Peyer's patch (tissue), 4 donors: Measurements from ENCODE around the gene SYCP2. TPM values are rescaled to one million over a fixed set of nuclear protein-coding genes. Genes with fewer than 3 reads are reported as not detected.

Experiments
- DNase-seq, 3 donors: peaks; one replicate each; pipeline ENCODE4 v3.0.0-alpha.2; 2017 to 2019
- H3K27ac ChIP-seq, 4 donors: fragments of 200-600 bp; sonication (generic); one replicate each; pipeline ENCODE4 v1.5.1; 2016 to 2019
- H3K27me3 ChIP-seq, 2 donors: fragments of 200-600 bp; sonication (generic); one replicate each; pipeline ENCODE4 v1.5.1; 2019
- H3K36me3 ChIP-seq, 3 donors: fragments of 200-600 bp; sonication (generic); one replicate each; pipeline ENCODE4 v1.5.1; 2016 to 2019
- H3K4me1 ChIP-seq, 4 donors: fragments of 200-600 bp; sonication (generic); one replicate each; pipeline ENCODE4 v1.5.1; 2016 to 2019
- H3K4me3 ChIP-seq, 4 donors: fragments of 200-600 bp; sonication (generic); 1 replicate in 3 of 4; 2 replicates in 1 of 4; pipeline ENCODE4 v1.5.1; 2016 to 2019; ENCODE audit warnings: mild to moderate bottlenecking in 1 of 4
- H3K9me3 ChIP-seq, 4 donors: fragments of 200-600 bp; sonication (generic); one replicate each; pipeline ENCODE4 v1.5.1; 2016 to 2019; ENCODE audit warnings: mild to moderate bottlenecking in 1 of 4
- CTCF ChIP-seq, 6 experiments: fragments of 450-650 bp in 4 of 6; fragments of 200-600 bp in 2 of 6; sonication (generic) in 1 of 6; IDR thresholded peaks; one replicate each; pipeline ENCODE4 v1.5.1; 2017 to 2019; ENCODE audit warnings: antibody characterized with exemption in 6 of 6, mild to moderate bottlenecking in 3 of 6, moderate library complexity in 1 of 6
- POLR2A ChIP-seq, 2 donors: fragments of 450-650 bp; IDR thresholded peaks; one replicate each; pipeline ENCODE4 v1.5.1; 2017; ENCODE audit warnings: antibody characterized with exemption in 2 of 2, mild to moderate bottlenecking in 2 of 2, moderate library complexity in 2 of 2
- total RNA-seq, 4 donors: library from RNA; depleted of rRNA; stranded (reverse); fragments of >200 nt; gene quantifications; one replicate each; pipeline ENCODE4 v1.1.0, GENCODE V29; 2016

Gene SYCP2
- total RNA-seq, 4 donors from 2014 or later: 2.0 to 35.5 (median 2.7) TPM

DNA sequence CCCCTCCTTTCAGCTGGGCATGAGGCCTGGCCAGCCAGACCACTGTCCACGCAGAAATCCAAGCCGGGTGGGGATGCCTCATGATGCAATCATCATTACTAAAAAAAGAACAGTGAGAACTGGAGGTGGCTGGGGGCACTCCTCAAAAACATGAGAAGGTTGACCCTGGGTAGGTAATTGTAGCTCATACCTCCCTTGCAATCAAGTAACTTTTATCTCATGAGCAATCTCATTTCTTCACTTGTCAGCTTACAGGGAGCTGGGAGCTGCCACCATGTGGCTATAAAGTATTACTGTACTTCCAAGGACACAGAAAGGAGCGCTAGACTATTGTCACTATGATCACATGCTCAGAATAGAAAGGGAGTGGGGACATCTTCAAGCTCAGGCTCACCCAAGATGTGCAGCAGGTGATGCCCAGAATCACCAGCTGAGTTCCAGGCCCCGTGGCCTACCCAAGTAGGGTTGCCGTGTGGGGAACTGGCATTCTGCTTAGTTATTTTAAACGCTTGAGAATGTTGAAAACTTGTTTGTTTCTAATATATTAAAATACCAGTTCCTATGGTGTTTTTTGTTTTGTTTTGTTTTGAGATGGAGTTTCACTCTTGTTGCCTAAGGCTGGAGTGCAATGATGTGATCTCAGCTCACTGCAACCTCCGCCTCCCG, 21.8 kb upstream of the SYCP2 start:
- H3K9me3 ChIP-seq: no peaks in the 10 kb centered on the region
- TF ChIP-seq CTCF (IDR thresholded peaks at IDR 0.05): peak in 4 of 6 experiments; percentile 22 to 64 (median 57)
- no peak for TF ChIP-seq POLR2A (IDR thresholded peaks at IDR 0.05)
- H3K36me3 ChIP-seq: peaks cover 0 to under 1% (median 0%) of the 10 kb centered on the region in 3 donors
- H3K4me3 ChIP-seq: no peak overlapping the region
- H3K27ac ChIP-seq: no peak overlapping the region
- no peak for DNase-seq
- H3K27me3 ChIP-seq: no peaks in the 10 kb centered on the region
- H3K4me1 ChIP-seq: no peaks in the 10 kb centered on the region

- DNase-seq: no peak
- Histone ChIP-seq H3K27me3 (no peaks in the 10 kb centered on the region), H3K9me3 (no peaks in the 10 kb centered on the region), H3K36me3 (peaks cover 0 to 6% (median 0%) of the 10 kb centered on the region in 3 donors), H3K4me1 (no peaks in the 10 kb centered on the region), H3K4me3 (no peak overlapping the region), H3K27ac (no peak overlapping the region)
- TF ChIP-seq CTCF (IDR thresholded peaks at IDR 0.05) (no peak), POLR2A (IDR thresholded peaks at IDR 0.05) (no peak)
These were observed 21.3 kb upstream of the SYCP2 start for GRCh38 chr20:59954718-59955117.

GRCh38 chr20:59949911-59950310, 16.5 kb upstream of the SYCP2 start:
- H3K4me1 ChIP-seq: peaks cover 0 to 9% (median 2%) of the 10 kb centered on the region in 4 donors
- H3K4me3 ChIP-seq: no peak overlapping the region
- DNase-seq: no peak

GRCh38 chr20:59948828-59949720, 15.6 kb upstream of the SYCP2 start:
- TF ChIP-seq CTCF (IDR thresholded peaks at IDR 0.05) (peak; percentile 49 to 60 (median 57)), POLR2A (IDR thresholded peaks at IDR 0.05) (no peak)
- no peak overlapping the region for H3K4me3 ChIP-seq
- no peak for DNase-seq
- H3K27ac ChIP-seq: peak overlapping the region in 2 of 4 donors; percentile 10 to 42
- no peaks in the 10 kb centered on the region for H3K9me3 ChIP-seq
- peaks cover 0 to 22% (median 0%) of the 10 kb centered on the region in 3 donors for H3K36me3 ChIP-seq
- no peaks in the 10 kb centered on the region for H3K27me3 ChIP-seq
- peaks cover 0 to 9% (median 2%) of the 10 kb centered on the region in 4 donors for H3K4me1 ChIP-seq

More at GRCh38 chr20:59949911-59950310, 16.5 kb upstream of the SYCP2 start:
- Histone ChIP-seq H3K27ac (no peak overlapping the region), H3K27me3 (no peaks in the 10 kb centered on the region), H3K36me3 (peaks cover 0 to 13% (median 0%) of the 10 kb centered on the region in 3 donors), H3K9me3 (no peaks in the 10 kb centered on the region)
- no peak for TF ChIP-seq POLR2A (IDR thresholded peaks at IDR 0.05)
- TF ChIP-seq CTCF (IDR thresholded peaks at IDR 0.05): no peak

DNA sequence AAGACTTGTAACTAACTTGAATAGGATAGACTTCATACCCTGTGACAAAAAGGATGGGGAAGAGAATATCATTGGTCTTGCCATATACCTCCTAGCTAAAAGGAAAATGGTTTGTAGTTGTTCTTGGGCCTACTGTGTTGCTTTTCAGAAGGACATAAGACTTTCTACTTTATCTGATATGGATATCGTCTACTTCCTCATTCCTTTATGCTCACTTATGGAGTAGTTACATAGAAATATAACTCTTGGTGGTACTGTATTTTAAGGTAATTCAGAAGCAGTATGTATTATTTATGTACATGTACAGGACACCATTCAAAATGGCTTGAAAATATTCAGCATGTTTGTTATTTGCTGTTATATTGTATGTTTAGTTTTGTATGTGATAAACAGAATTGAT, 14.8 kb upstream of the SYCP2 start:
- H3K9me3 ChIP-seq: no peaks in the 10 kb centered on the region
- no peak for DNase-seq
- H3K4me1 ChIP-seq: peaks cover 0 to 9% (median 2%) of the 10 kb centered on the region in 4 donors
- no peak overlapping the region for H3K27ac ChIP-seq
- no peak overlapping the region for H3K4me3 ChIP-seq
- no peaks in the 10 kb centered on the region for H3K27me3 ChIP-seq
- peaks cover 0 to 30% (median 0%) of the 10 kb centered on the region in 3 donors for H3K36me3 ChIP-seq
- no peak for TF ChIP-seq POLR2A (IDR thresholded peaks at IDR 0.05)
- no peak for TF ChIP-seq CTCF (IDR thresholded peaks at IDR 0.05)
